H9 (cell line): ENCODE results near the gene MAP2K2. TPM values are rescaled to one million over a fixed set of nuclear protein-coding genes. Genes with fewer than 3 reads are reported as not detected.

Source experiments
- DNase-seq: peaks from one replicate; pipeline ENCODE4 v3.0.0-alpha.2; 2017
- H2AFZ ChIP-seq: one replicate; pipeline ENCODE4 v1.6.1; 2013; ENCODE audit warnings: mild to moderate bottlenecking, low read length, control low read depth, moderate library complexity
- H2AK5ac ChIP-seq: 2 replicates; pipeline ENCODE4 v1.6.1; 2013; ENCODE audit warnings: low read length, control low read depth, mixed read lengths; ENCODE audit not compliant: insufficient read length
- H2BK120ac ChIP-seq: one replicate; pipeline ENCODE4 v1.6.1; 2013; ENCODE audit warnings: low read depth, mild to moderate bottlenecking, low read length, control low read depth, inconsistent platforms; ENCODE audit not compliant: poor library complexity, severe bottlenecking
- H2BK12ac ChIP-seq: 2 replicates; pipeline ENCODE4 v1.6.1; 2013; ENCODE audit warnings: low read length, control low read depth, mixed read lengths, low read depth; ENCODE audit not compliant: insufficient read length
- H2BK15ac ChIP-seq: 2 replicates; pipeline ENCODE4 v1.6.1; 2013; ENCODE audit warnings: low read depth, low read length, control low read depth
- H2BK20ac ChIP-seq: one replicate; pipeline ENCODE4 v1.6.1; 2013; ENCODE audit warnings: low read depth, mild to moderate bottlenecking, low read length, control low read depth, inconsistent platforms; ENCODE audit not compliant: poor library complexity, severe bottlenecking
- H2BK5ac ChIP-seq: 2 replicates; pipeline ENCODE4 v1.6.1; 2013; ENCODE audit warnings: low read length, control low read depth, mixed read lengths; ENCODE audit not compliant: insufficient read length
- H3K14ac ChIP-seq: 2 replicates; pipeline ENCODE4 v1.6.1; 2013; ENCODE audit warnings: low read length, control low read depth; ENCODE audit not compliant: insufficient read depth
- H3K18ac ChIP-seq: 2 replicates; pipeline ENCODE4 v1.6.1; 2013; ENCODE audit warnings: low read depth, mild to moderate bottlenecking, mixed read lengths, low read length, control low read depth; ENCODE audit not compliant: insufficient read length
- H3K23ac ChIP-seq: 2 replicates; pipeline ENCODE4 v1.6.1; 2013; ENCODE audit warnings: low read length, control low read depth, mixed read lengths, low read depth; ENCODE audit not compliant: insufficient read length
- H3K23me2 ChIP-seq: 2 replicates; pipeline ENCODE4 v1.6.1; 2013; ENCODE audit warnings: low read depth, mild to moderate bottlenecking, mixed read lengths, low read length, control low read depth; ENCODE audit not compliant: insufficient read length, poor library complexity, severe bottlenecking
- H3K27ac ChIP-seq: 2 replicates; pipeline ENCODE4 v1.5.1; 2013; ENCODE audit warnings: low read length, control low read depth, mixed read lengths, low read depth; ENCODE audit not compliant: insufficient read length
- H3K27me3 ChIP-seq: 2 replicates; pipeline ENCODE4 v1.6.1; 2013; ENCODE audit warnings: low read length, control low read depth, inconsistent platforms; ENCODE audit not compliant: insufficient read depth
- H3K4ac ChIP-seq: 2 replicates; pipeline ENCODE4 v1.6.1; 2013; ENCODE audit warnings: low read depth, mild to moderate bottlenecking, control low read depth, inconsistent platforms, low read length, moderate library complexity
- H3K4me1 ChIP-seq: 2 replicates; pipeline ENCODE4 v1.6.1; 2013; ENCODE audit warnings: low read length, control low read depth, inconsistent platforms; ENCODE audit not compliant: insufficient read depth
- H3K4me2 ChIP-seq: 2 replicates; pipeline ENCODE4 v1.6.1; 2013; ENCODE audit warnings: low read length, control low read depth, mixed read lengths; ENCODE audit not compliant: insufficient read length, insufficient read depth
- H3K56ac ChIP-seq: 2 replicates; pipeline ENCODE4 v1.6.1; 2013; ENCODE audit warnings: low read depth, mild to moderate bottlenecking, mixed read lengths, low read length, control low read depth; ENCODE audit not compliant: insufficient read length
- H3K79me1 ChIP-seq: 2 replicates; pipeline ENCODE4 v1.6.1; 2013; ENCODE audit warnings: low read depth, mild to moderate bottlenecking, moderate library complexity, low read length, control low read depth, inconsistent platforms; ENCODE audit not compliant: insufficient read depth, poor library complexity, severe bottlenecking
- H3K79me2 ChIP-seq: 2 replicates; pipeline ENCODE4 v1.6.1; 2013; ENCODE audit warnings: low read length, control low read depth, inconsistent platforms; ENCODE audit not compliant: insufficient read depth
- H3K9ac ChIP-seq: 2 replicates; pipeline ENCODE4 v1.6.1; 2013; ENCODE audit warnings: low read length, control low read depth, mixed read lengths; ENCODE audit not compliant: insufficient read length; ENCODE audit errors: extremely low read depth
- H3K9me3 ChIP-seq: one replicate; pipeline ENCODE4 v1.6.1; 2013; ENCODE audit warnings: low read depth, low read length, inconsistent platforms; ENCODE audit not compliant: control insufficient read depth
- H3T11ph ChIP-seq: one replicate; pipeline ENCODE4 v1.6.1; 2013; ENCODE audit warnings: mild to moderate bottlenecking, low read length, control low read depth, inconsistent platforms
- H4K20me1 ChIP-seq: one replicate; pipeline ENCODE4 v1.6.1; 2013; ENCODE audit not compliant: control insufficient read depth, insufficient read length, insufficient read depth
- H4K5ac ChIP-seq: 2 replicates; pipeline ENCODE4 v1.6.1; 2013; ENCODE audit warnings: low read depth, mild to moderate bottlenecking, mixed read lengths, low read length, control low read depth; ENCODE audit not compliant: insufficient read length
- H4K8ac ChIP-seq: replicated peaks from 2 replicates; pipeline ENCODE4 v1.6.1; 2013; ENCODE audit warnings: low read length, control low read depth, mixed read lengths, low read depth; ENCODE audit not compliant: insufficient read length
- H4K91ac ChIP-seq: 2 replicates; pipeline ENCODE4 v1.6.1; 2013; ENCODE audit warnings: low read depth, mild to moderate bottlenecking, moderate library complexity, mixed read lengths, low read length, control low read depth; ENCODE audit not compliant: insufficient read length
- H3K27ac Mint-ChIP-seq, 3 experiments: 2 replicates in 2 of 3; 3 replicates in 1 of 3; pipeline ENCODE4 v1.8.0; 2020 to 2021; ENCODE audit warnings: mixed read lengths in 3 of 3, mild to moderate bottlenecking in 1 of 3, moderate library complexity in 1 of 3
- H3K27me3 Mint-ChIP-seq: 2 replicates; pipeline ENCODE4 v1.8.0; 2021; ENCODE audit warnings: low read depth, mild to moderate bottlenecking, moderate library complexity, mixed read lengths
- H3K36me3 Mint-ChIP-seq, 3 experiments: 2 replicates in 2 of 3; 3 replicates in 1 of 3; pipeline ENCODE4 v1.8.0; 2020 to 2021; ENCODE audit warnings: low read depth in 3 of 3, mixed read lengths in 3 of 3; ENCODE audit not compliant: insufficient read depth in 1 of 3
- H3K4me1 Mint-ChIP-seq, 2 experiments: 2 replicates each; pipeline ENCODE4 v1.8.0; 2020; ENCODE audit warnings: mixed read lengths in 2 of 2
- H3K4me3 Mint-ChIP-seq, 2 experiments: 2 replicates in 1 of 2; 3 replicates in 1 of 2; pipeline ENCODE4 v1.8.0; 2020 to 2021; ENCODE audit warnings: mild to moderate bottlenecking in 2 of 2, mixed read lengths in 2 of 2, moderate library complexity in 1 of 2
- H3K9me3 Mint-ChIP-seq, 2 experiments: 2 replicates in 1 of 2; 3 replicates in 1 of 2; pipeline ENCODE4 v1.8.0; 2020; ENCODE audit warnings: mild to moderate bottlenecking in 2 of 2, mixed read lengths in 2 of 2, moderate library complexity in 1 of 2
- WGBS: extraction: QIAGEN DNeasy Blood & Tissue Kit; methylation state at CpG from one replicate; pipeline ENCODE4 v1.1.7; 2013; ENCODE audit warnings: missing lambda C conversion rate, low lambda C conversion rate, mixed read lengths; ENCODE audit not compliant: insufficient read length; ENCODE audit errors: extremely low coverage; 5-methylcytosine and 5-hydroxymethylcytosine counted together
- total RNA-seq: library from RNA; stranded (reverse); gene quantifications from 2 replicates; pipeline ENCODE4 v1.2.1, GENCODE V29; 2021
- TF ChIP-seq, protein P1 (sequence below): fragments of 200-600 bp; sonication (generic); conservative IDR thresholded peaks from 3 replicates; pipeline ENCODE4 v1.8.0; 2021; ENCODE audit warnings: antibody characterized with exemption, mild to moderate bottlenecking

The MAP2K2 gene
- total RNA-seq, 1 experiment from 2014 or later = 167 TPM

DNA sequence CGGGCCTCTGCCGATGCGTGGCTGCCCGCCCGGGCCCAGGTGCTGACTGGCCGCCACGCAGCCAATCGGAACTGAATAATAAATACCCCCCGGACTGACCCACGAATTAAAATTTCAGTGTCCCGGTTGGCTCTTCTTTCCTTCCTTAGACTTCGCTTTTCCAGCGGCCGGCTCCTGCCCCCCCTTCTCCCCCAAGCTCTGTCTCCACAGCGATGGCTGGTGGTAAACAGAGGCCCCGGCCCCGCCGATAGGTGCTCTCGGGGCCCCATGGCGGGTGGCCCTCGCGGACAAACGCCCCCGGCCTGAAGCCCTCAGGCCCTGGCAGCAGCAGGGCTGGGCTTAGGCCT lies 59.8 kb downstream of the MAP2K2 start:
- no peak for DNase-seq
- H3K23me2 ChIP-seq = peaks cover 15% of the 10 kb centered on the region
- peak overlapping the region in 1 of 3 experiments; percentile 88; a peak in 2 of 7 replicates for H3K27ac Mint-ChIP-seq

More for the DNA sequence above, 59.8 kb downstream of the MAP2K2 start:
- Histone ChIP-seq H3K4me2 (peak overlapping the region; percentile 36), H2BK12ac (no peak overlapping the region), H3K79me2 (peaks cover 31% of the 10 kb centered on the region; the same call in 1 of the 2 replicates), H4K91ac (no peak overlapping the region), H2BK5ac (no peak overlapping the region), H3K18ac (no peak overlapping the region), H2BK20ac (no peak overlapping the region), H2BK120ac (no peak overlapping the region), H3K27me3 (peaks cover 10% of the 10 kb centered on the region; the same call in 1 of the 2 replicates), H3K14ac (no peak overlapping the region), H3K79me1 (peaks cover 6% of the 10 kb centered on the region), H3T11ph (no peak overlapping the region), H2BK15ac (no peak overlapping the region), H4K5ac (no peak overlapping the region), H3K4ac (no peak overlapping the region), H2AK5ac (no peak overlapping the region), H3K9ac (peak overlapping the region; percentile 46), H3K23ac (no peak overlapping the region), H3K27ac (no peak overlapping the region), H2AFZ (no peak overlapping the region), H3K9me3 (no peaks in the 10 kb centered on the region), H4K8ac (no peak overlapping the region), H3K56ac (no peak overlapping the region), H4K20me1 (peaks cover 3% of the 10 kb centered on the region), H3K4me1 (no peaks in the 10 kb centered on the region; the same call in 1 of the 2 replicates)
- peaks cover 0 to 7% (median 4%) of the 10 kb centered on the region in 3 experiments; a peak in 2 of 7 replicates for H3K36me3 Mint-ChIP-seq
- WGBS = no CpG with 5 or more reads among the region's 24 CpGs
- peak overlapping the region; percentile 73 to 87 for H3K4me3 Mint-ChIP-seq
- H3K4me1 Mint-ChIP-seq = peaks cover 11 to 27% of the 10 kb centered on the region in 2 experiments
- TF ChIP-seq, protein P1, sequence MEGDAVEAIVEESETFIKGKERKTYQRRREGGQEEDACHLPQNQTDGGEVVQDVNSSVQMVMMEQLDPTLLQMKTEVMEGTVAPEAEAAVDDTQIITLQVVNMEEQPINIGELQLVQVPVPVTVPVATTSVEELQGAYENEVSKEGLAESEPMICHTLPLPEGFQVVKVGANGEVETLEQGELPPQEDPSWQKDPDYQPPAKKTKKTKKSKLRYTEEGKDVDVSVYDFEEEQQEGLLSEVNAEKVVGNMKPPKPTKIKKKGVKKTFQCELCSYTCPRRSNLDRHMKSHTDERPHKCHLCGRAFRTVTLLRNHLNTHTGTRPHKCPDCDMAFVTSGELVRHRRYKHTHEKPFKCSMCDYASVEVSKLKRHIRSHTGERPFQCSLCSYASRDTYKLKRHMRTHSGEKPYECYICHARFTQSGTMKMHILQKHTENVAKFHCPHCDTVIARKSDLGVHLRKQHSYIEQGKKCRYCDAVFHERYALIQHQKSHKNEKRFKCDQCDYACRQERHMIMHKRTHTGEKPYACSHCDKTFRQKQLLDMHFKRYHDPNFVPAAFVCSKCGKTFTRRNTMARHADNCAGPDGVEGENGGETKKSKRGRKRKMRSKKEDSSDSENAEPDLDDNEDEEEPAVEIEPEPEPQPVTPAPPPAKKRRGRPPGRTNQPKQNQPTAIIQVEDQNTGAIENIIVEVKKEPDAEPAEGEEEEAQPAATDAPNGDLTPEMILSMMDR = no peak
- peaks cover 16% of the 10 kb centered on the region for H3K27me3 Mint-ChIP-seq
- H3K9me3 Mint-ChIP-seq = no peaks in the 10 kb centered on the region; a peak in 2 of 5 replicates
